ENCODE results near the gene PCDHB2.

PCDHB2 gene

GRCh38 chr5:141094481-141095262, at the start of gene PCDHB2:
Gene PCDHB2, plus strand, starts transcription at chr5:141094615. Its CDS starts 176 bp downstream, at chr5:141094791.
- TF ChIP-seq CTCF (IDR thresholded peaks at IDR 0.05), result peak; percentile 61

- TF ChIP-seq CTCF (IDR thresholded peaks at IDR 0.05), result no peak
Observed at GRCh38 chr5:141050622-141051520, 43.5 kb upstream of the PCDHB2 start, which contains the start of gene PCDHB1. Gene PCDHB1, plus strand, starts transcription at chr5:141051374. Its CDS starts 97 bp downstream, at chr5:141051471.

GRCh38 chr5:141051521-141051866, 42.9 kb upstream of the PCDHB2 start:
- TF ChIP-seq CTCF (IDR thresholded peaks at IDR 0.05), result no peak

- TF ChIP-seq CTCF (IDR thresholded peaks at IDR 0.05), result no peak
Observed at GRCh38 chr5:141077826-141078225, 16.6 kb upstream of the PCDHB2 start.

GRCh38 chr5:141082228-141082627, 12.2 kb upstream of the PCDHB2 start:
- TF ChIP-seq CTCF (IDR thresholded peaks at IDR 0.05), result no peak

GRCh38 chr5:141084487-141084989, 9.9 kb upstream of the PCDHB2 start:
- peak; percentile 73 for TF ChIP-seq CTCF (IDR thresholded peaks at IDR 0.05)

- TF ChIP-seq CTCF (IDR thresholded peaks at IDR 0.05), result no peak
Observed at GRCh38 chr5:141095263-141095641, 837 bp downstream of the PCDHB2 start.

Data from LNCAP (cell line).